Measurements from ENCODE around the gene AATF.
"Not testable (repeated sequence)": the region's sequence is repeated elsewhere in the genome, so short reads cannot be mapped to it uniquely, and the experiment has no call there.

Gene AATF

GRCh38 chr17:37052450-37052849 is 103.7 kb downstream of the AATF start:
- no peak for DNase-seq

GRCh38 chr17:37054894-37055293 is 106.1 kb downstream of the AATF start:
- no peak for DNase-seq

- no peak for DNase-seq
Measured at GRCh38 chr17:37056622-37057021, 107.9 kb downstream of the AATF start.

GRCh38 chr17:37059493-37059892 is 110.7 kb downstream of the AATF start:
- DNase-seq = no peak

- no peak for DNase-seq
Measured at GRCh38 chr17:37060094-37060493, 111.3 kb downstream of the AATF start.

- no peak for DNase-seq
Measured at GRCh38 chr17:37060928-37061327, 112.2 kb downstream of the AATF start.

GRCh38 chr17:37062021-37062420 is 113.3 kb downstream of the AATF start:
- DNase-seq = peak; percentile 50

- no peak for DNase-seq
Measured at GRCh38 chr17:37064206-37064605, 115.5 kb downstream of the AATF start.

GRCh38 chr17:37064956-37065355 is 116.2 kb downstream of the AATF start:
- DNase-seq = no peak

GRCh38 chr17:37065486-37066321 is 117.0 kb downstream of the AATF start:
- DNase-seq = no peak

GRCh38 chr17:37066322-37067255 is 117.8 kb downstream of the AATF start:
- no peak for DNase-seq

- DNase-seq = peak; percentile 17
Measured at GRCh38 chr17:37067555-37068111, 118.9 kb downstream of the AATF start.

GRCh38 chr17:37068266-37068665 is 119.5 kb downstream of the AATF start:
- no peak for DNase-seq

- DNase-seq = peak; percentile 27
Measured at GRCh38 chr17:37069087-37069486, 120.3 kb downstream of the AATF start.

- not testable (repeated sequence) for DNase-seq
Measured at GRCh38 chr17:37073464-37073863, 124.7 kb downstream of the AATF start.

GRCh38 chr17:37079065-37079708 is 130.4 kb downstream of the AATF start:
- no peak for DNase-seq

GRCh38 chr17:37079735-37080134 is 131.0 kb downstream of the AATF start:
- no peak for DNase-seq

- no peak for DNase-seq
Measured at GRCh38 chr17:37081287-37081686, 132.5 kb downstream of the AATF start.

- peak; percentile 21 for DNase-seq
Measured at GRCh38 chr17:37082311-37082860, 133.6 kb downstream of the AATF start.

- no peak for DNase-seq
Measured at GRCh38 chr17:37082985-37083384, 134.2 kb downstream of the AATF start.

GRCh38 chr17:37083456-37083855 is 134.7 kb downstream of the AATF start:
- no peak for DNase-seq

- DNase-seq = no peak
Measured at GRCh38 chr17:37084372-37084771, 135.6 kb downstream of the AATF start.

- no peak for DNase-seq
Measured at GRCh38 chr17:37086334-37086733, 137.6 kb downstream of the AATF start.
